Urinary bladder (tissue), 4 donors: ENCODE data around the gene TEKT4. TPM values are rescaled to one million over a fixed set of nuclear protein-coding genes. Genes with fewer than 3 reads are reported as not detected.
"Not testable (repeated sequence)": the region's sequence is repeated elsewhere in the genome, so short reads cannot be mapped to it uniquely, and the experiment has no call there.

Experiments
- DNase-seq: peaks from one replicate; pipeline ENCODE4 v3.0.0-alpha.2; 2015; ENCODE audit errors: extremely low spot score
- H3K27ac ChIP-seq: one replicate; pipeline ENCODE4 v1.5.1; 2013; ENCODE audit warnings: low read depth, mild to moderate bottlenecking, moderate library complexity
- H3K36me3 ChIP-seq: one replicate; pipeline ENCODE4 v1.6.1; 2013; ENCODE audit warnings: mild to moderate bottlenecking, moderate library complexity; ENCODE audit not compliant: insufficient read depth
- H3K4me1 ChIP-seq: one replicate; pipeline ENCODE4 v1.6.1; 2013; ENCODE audit warnings: mild to moderate bottlenecking, moderate library complexity; ENCODE audit not compliant: insufficient read depth
- H3K4me3 ChIP-seq: one replicate; pipeline ENCODE4 v1.5.1; 2013; ENCODE audit warnings: low read depth, low read length
- WGBS: extraction: QIAGEN DNeasy Blood & Tissue Kit; methylation state at CpG from one replicate; pipeline ENCODE4 v1.1.7; 2013; 5-methylcytosine and 5-hydroxymethylcytosine counted together
- polyA plus RNA-seq: library from polyadenylated mRNA; stranded (reverse); fragments of 200-250 nt; gene quantifications from one replicate; pipeline ENCODE4 v1.2.3, GENCODE V29; 2013
- total RNA-seq: library from RNA; depleted of rRNA; stranded (reverse); fragments of >200 nt; gene quantifications from one replicate; pipeline ENCODE4 v1.2.3, GENCODE V29; 2014
- donor health status: healthy with polysubstance abuse.
- donor health status: healthy.

The TEKT4 gene
- total and polyA plus RNA-seq, 2 donors: not detected

- H3K27ac ChIP-seq: no peak overlapping the region
- no peak for DNase-seq
- no peak overlapping the region for H3K4me3 ChIP-seq
- WGBS: 89% methylated on average over 12 of the region's 12 CpGs
- H3K4me1 ChIP-seq: no peaks in the 10 kb centered on the region
- H3K36me3 ChIP-seq: no peaks in the 10 kb centered on the region
These were observed 1.6 kb downstream of the TEKT4 start for GRCh38 chr2:94872676-94873361.

- WGBS: 60% methylated on average over 28 of the region's 28 CpGs
- Histone ChIP-seq H3K27ac (no peak overlapping the region), H3K4me1 (no peaks in the 10 kb centered on the region), H3K36me3 (no peaks in the 10 kb centered on the region), H3K4me3 (no peak overlapping the region)
- DNase-seq: no peak
These were observed 2.4 kb downstream of the TEKT4 start for GRCh38 chr2:94873362-94874276.

- 36% methylated on average over 53 of the region's 53 CpGs for WGBS
- Histone ChIP-seq H3K27ac (no peak overlapping the region), H3K4me1 (no peaks in the 10 kb centered on the region), H3K36me3 (no peaks in the 10 kb centered on the region), H3K4me3 (no peak overlapping the region)
- no peak for DNase-seq
These were observed 3.2 kb downstream of the TEKT4 start for GRCh38 chr2:94874277-94874997.

- H3K4me3 ChIP-seq: no peak overlapping the region
These were observed 4.0 kb downstream of the TEKT4 start for GRCh38 chr2:94875064-94875819.

GRCh38 chr2:94875820-94876522 is 4.7 kb downstream of the TEKT4 start:
- Histone ChIP-seq H3K36me3 (no peaks in the 10 kb centered on the region), H3K27ac (no peak overlapping the region), H3K4me3 (no peak overlapping the region), H3K4me1 (no peaks in the 10 kb centered on the region)
- no peak for DNase-seq
- 78% methylated on average over 17 of the region's 17 CpGs for whole genome bisulfite sequencing

More at GRCh38 chr2:94875064-94875819, 4.0 kb downstream of the TEKT4 start:
- WGBS: 91% methylated on average over 22 of the region's 22 CpGs
- no peak overlapping the region for H3K27ac ChIP-seq
- no peak for DNase-seq
- H3K4me1 ChIP-seq: no peaks in the 10 kb centered on the region
- no peaks in the 10 kb centered on the region for H3K36me3 ChIP-seq

- Histone ChIP-seq H3K27ac (no peak overlapping the region), H3K36me3 (no peaks in the 10 kb centered on the region), H3K4me1 (no peaks in the 10 kb centered on the region), H3K4me3 (no peak overlapping the region)
- no peak for DNase-seq
- 87% methylated on average over 16 of the region's 16 CpGs for WGBS
These were observed 5.3 kb downstream of the TEKT4 start for GRCh38 chr2:94876523-94876863.

- no peaks in the 10 kb centered on the region for H3K36me3 ChIP-seq
- DNase-seq: no peak
- no peaks in the 10 kb centered on the region for H3K4me1 ChIP-seq
- no peak overlapping the region for H3K27ac ChIP-seq
- WGBS: 88% methylated on average over 5 of the region's 5 CpGs
- H3K4me3 ChIP-seq: no peak overlapping the region
These were observed 5.9 kb downstream of the TEKT4 start for GRCh38 chr2:94877129-94877528.

- WGBS: 79% methylated on average over 7 of the region's 7 CpGs
- DNase-seq, H3K4me3 ChIP-seq: not testable (repeated sequence)
These were observed 7.3 kb downstream of the TEKT4 start for GRCh38 chr2:94878575-94878974.

GRCh38 chr2:94879314-94879981 is 8.2 kb downstream of the TEKT4 start:
- no peak overlapping the region for H3K27ac ChIP-seq
- H3K4me1 ChIP-seq: no peaks in the 10 kb centered on the region
- WGBS: 71% methylated on average over 9 of the region's 9 CpGs
- no peak for DNase-seq
- no peaks in the 10 kb centered on the region for H3K36me3 ChIP-seq
- no peak overlapping the region for H3K4me3 ChIP-seq

More at GRCh38 chr2:94878575-94878974, 7.3 kb downstream of the TEKT4 start:
- H3K27ac ChIP-seq, H3K36me3 ChIP-seq, H3K4me1 ChIP-seq: not testable (repeated sequence)

- Histone ChIP-seq H3K4me1 (no peaks in the 10 kb centered on the region), H3K36me3 (no peaks in the 10 kb centered on the region), H3K4me3 (no peak overlapping the region), H3K27ac (no peak overlapping the region)
- 85% methylated on average over 11 of the region's 11 CpGs for WGBS
- DNase-seq: no peak
These were observed 8.8 kb downstream of the TEKT4 start for GRCh38 chr2:94879982-94880377.

GRCh38 chr2:94880507-94880906 is 9.3 kb downstream of the TEKT4 start:
- DNase-seq: no peak
- Histone ChIP-seq H3K27ac (no peak overlapping the region), H3K36me3 (no peaks in the 10 kb centered on the region), H3K4me1 (no peaks in the 10 kb centered on the region), H3K4me3 (no peak overlapping the region)
- WGBS: 72% methylated on average over 8 of the region's 8 CpGs

GRCh38 chr2:94881070-94881469 is 9.8 kb downstream of the TEKT4 start:
- Histone ChIP-seq H3K36me3 (no peaks in the 10 kb centered on the region), H3K4me3 (no peak overlapping the region), H3K4me1 (no peaks in the 10 kb centered on the region), H3K27ac (no peak overlapping the region)
- 82% methylated on average over 6 of the region's 6 CpGs for WGBS
- no peak for DNase-seq
